Uterus (tissue), 4 donors: ENCODE results near the gene TNFAIP8L1. TPM values are rescaled to one million over a fixed set of nuclear protein-coding genes. Genes with fewer than 3 reads are reported as not detected.

Experiments
- DNase-seq, 2 donors: peaks; one replicate each; pipeline ENCODE4 v3.0.0-alpha.2; 2019 to 2020
- H3K27ac ChIP-seq, 2 donors: fragments of 200-600 bp; sonication (generic); 1 replicate in 1 of 2; 2 replicates in 1 of 2; pipeline ENCODE4 v1.5.1; 2016 to 2018
- H3K27me3 ChIP-seq, 2 donors: fragments of 200-600 bp; sonication (generic); one replicate each; pipeline ENCODE4 v1.5.1; 2018 to 2019; ENCODE audit warnings: control low read depth in 1 of 2
- H3K36me3 ChIP-seq, 2 donors: fragments of 200-600 bp; sonication (generic); one replicate each; pipeline ENCODE4 v1.5.1; 2019; ENCODE audit warnings: control low read depth in 1 of 2
- H3K4me1 ChIP-seq, 2 donors: fragments of 200-600 bp; sonication (generic); one replicate each; pipeline ENCODE4 v1.5.1; 2018 to 2019; ENCODE audit warnings: control low read depth in 1 of 2
- H3K4me3 ChIP-seq, 2 donors: fragments of 200-600 bp; sonication (generic); 1 replicate in 1 of 2; 2 replicates in 1 of 2; pipeline ENCODE4 v1.5.1; 2018 to 2019; ENCODE audit warnings: mild to moderate bottlenecking in 1 of 2
- H3K9me3 ChIP-seq, 2 donors: fragments of 200-600 bp; sonication (generic); one replicate each; pipeline ENCODE4 v1.5.1; 2019; ENCODE audit warnings: control low read depth in 1 of 2
- CTCF ChIP-seq, 4 experiments: fragments of 200-600 bp in 2 of 4; fragments of 450-650 bp in 2 of 4; sonication (generic) in 2 of 4; IDR thresholded peaks; one replicate each; pipeline ENCODE4 v1.5.1; 2016 to 2019; ENCODE audit warnings: antibody characterized with exemption in 4 of 4, mild to moderate bottlenecking in 2 of 4, moderate library complexity in 1 of 4
- POLR2A ChIP-seq, 2 donors: fragments of 450-650 bp; IDR thresholded peaks; one replicate each; pipeline ENCODE4 v1.6.1; 2016; ENCODE audit warnings: antibody characterized with exemption in 2 of 2, mild to moderate bottlenecking in 1 of 2, moderate library complexity in 1 of 2
- intact Hi-C: fragments of 100-400 bp; cut with DNase I; formaldehyde crosslinking; loops from one replicate; pipeline ENCODE4 v1.15.1; 2023; ENCODE audit warnings: low total_unique reads
- total RNA-seq, 4 donors: library from RNA; depleted of rRNA in 3 of 4; stranded (reverse); fragments of >200 nt in 3 of 4; gene quantifications; one replicate each; pipeline versions ENCODE4 v1.1.0 to v1.2.4, GENCODE V29; 2014 to 2023
- donor health status: DM: yes; HTN: yes; CAD: no.

Gene TNFAIP8L1
- total RNA-seq, 4 donors from 2014 or later: 0.77 to 20.6 (median 9.1) TPM

- H3K36me3 ChIP-seq: no peaks in the 10 kb centered on the region
- no peaks in the 10 kb centered on the region for H3K4me1 ChIP-seq
- DNase-seq: no peak
- TF ChIP-seq POLR2A (IDR thresholded peaks at IDR 0.05) (no peak), CTCF (IDR thresholded peaks at IDR 0.05) (no peak)
- no peak overlapping the region for H3K27ac ChIP-seq
- intact Hi-C loops: no loop called here
- no peaks in the 10 kb centered on the region for H3K9me3 ChIP-seq
- no peak overlapping the region for H3K4me3 ChIP-seq
- H3K27me3 ChIP-seq: peaks cover 0 to 5% of the 10 kb centered on the region in 2 donors
Observed at GRCh38 chr19:4624301-4624700, 15.0 kb upstream of the TNFAIP8L1 start.

- Histone ChIP-seq H3K4me3 (no peak overlapping the region), H3K9me3 (no peaks in the 10 kb centered on the region), H3K27ac (no peak overlapping the region), H3K27me3 (peaks cover 0 to 5% of the 10 kb centered on the region in 2 donors), H3K36me3 (no peaks in the 10 kb centered on the region), H3K4me1 (no peaks in the 10 kb centered on the region)
- no peak for TF ChIP-seq POLR2A (IDR thresholded peaks at IDR 0.05)
- no peak for TF ChIP-seq CTCF (IDR thresholded peaks at IDR 0.05)
- DNase-seq: no peak
- intact Hi-C loops: no loop called here
Observed at GRCh38 chr19:4624733-4625362, 14.5 kb upstream of the TNFAIP8L1 start.

- Histone ChIP-seq H3K27ac (no peak overlapping the region), H3K4me3 (no peak overlapping the region), H3K36me3 (no peaks in the 10 kb centered on the region), H3K9me3 (no peaks in the 10 kb centered on the region), H3K4me1 (peaks cover 0 to 13% of the 10 kb centered on the region in 2 donors), H3K27me3 (no peaks in the 10 kb centered on the region)
- intact Hi-C loops: no loop called here
- DNase-seq: no peak
- TF ChIP-seq POLR2A (IDR thresholded peaks at IDR 0.05) (no peak), CTCF (IDR thresholded peaks at IDR 0.05) (peak; percentile 31 to 53 (median 46))
Observed at GRCh38 chr19:4633140-4633967, 6.0 kb upstream of the TNFAIP8L1 start.

GRCh38 chr19:4635754-4636116 is 3.6 kb upstream of the TNFAIP8L1 start:
- Histone ChIP-seq H3K27me3 (no peaks in the 10 kb centered on the region), H3K4me1 (peaks cover 0 to 18% of the 10 kb centered on the region in 2 donors), H3K4me3 (peak overlapping the region; percentile 27 to 38), H3K27ac (peak overlapping the region in 1 of 2 donors; percentile 8), H3K36me3 (no peaks in the 10 kb centered on the region), H3K9me3 (no peaks in the 10 kb centered on the region)
- intact Hi-C loops: no loop called here
- no peak for TF ChIP-seq CTCF (IDR thresholded peaks at IDR 0.05)
- TF ChIP-seq POLR2A (IDR thresholded peaks at IDR 0.05): no peak
- DNase-seq: no peak

GRCh38 chr19:4636151-4636717 is 3.1 kb upstream of the TNFAIP8L1 start:
- TF ChIP-seq CTCF (IDR thresholded peaks at IDR 0.05) (peak; percentile 84 to 99 (median 88)), POLR2A (IDR thresholded peaks at IDR 0.05) (no peak)
- Histone ChIP-seq H3K27ac (peak overlapping the region in 1 of 2 donors; percentile 8), H3K4me3 (peak overlapping the region; percentile 27 to 38), H3K9me3 (no peaks in the 10 kb centered on the region), H3K27me3 (no peaks in the 10 kb centered on the region), H3K4me1 (peaks cover 0 to 18% of the 10 kb centered on the region in 2 donors), H3K36me3 (no peaks in the 10 kb centered on the region)
- DNase-seq: peak in 1 of 2 donors; percentile 66
- intact Hi-C loops: no loop called here
